ES-I3 (cell line): ENCODE measurements around the gene CFAP119.

ENCODE experiments used
- H3K36me3 ChIP-seq: 2 replicates; pipeline ENCODE4 v1.6.1; 2013; ENCODE audit warnings: mild to moderate bottlenecking, low read length, control low read depth, moderate library complexity; ENCODE audit not compliant: insufficient read depth
- H3K4me1 ChIP-seq: 2 replicates; pipeline ENCODE4 v1.6.1; 2013; ENCODE audit warnings: mild to moderate bottlenecking, control low read depth, low read length; ENCODE audit not compliant: insufficient read depth
- H3K9ac ChIP-seq: 2 replicates; pipeline ENCODE4 v1.6.1; 2013; ENCODE audit warnings: low read depth, mild to moderate bottlenecking, low read length, moderate library complexity
- H3K9me3 ChIP-seq: 2 replicates; pipeline ENCODE4 v1.6.1; 2013; ENCODE audit warnings: mild to moderate bottlenecking, low read length, moderate library complexity; ENCODE audit not compliant: control insufficient read depth, insufficient read depth

CFAP119 gene

GRCh38 chr16:30786115-30786935, 24.5 kb upstream of the CFAP119 start:
- peaks cover 8% of the 10 kb centered on the region; the same call in 1 of the 2 replicates for H3K4me1 ChIP-seq
- no peaks in the 10 kb centered on the region for H3K9me3 ChIP-seq
- H3K36me3 ChIP-seq, result no peaks in the 10 kb centered on the region
- peak overlapping the region; percentile 98 for H3K9ac ChIP-seq

DNA sequence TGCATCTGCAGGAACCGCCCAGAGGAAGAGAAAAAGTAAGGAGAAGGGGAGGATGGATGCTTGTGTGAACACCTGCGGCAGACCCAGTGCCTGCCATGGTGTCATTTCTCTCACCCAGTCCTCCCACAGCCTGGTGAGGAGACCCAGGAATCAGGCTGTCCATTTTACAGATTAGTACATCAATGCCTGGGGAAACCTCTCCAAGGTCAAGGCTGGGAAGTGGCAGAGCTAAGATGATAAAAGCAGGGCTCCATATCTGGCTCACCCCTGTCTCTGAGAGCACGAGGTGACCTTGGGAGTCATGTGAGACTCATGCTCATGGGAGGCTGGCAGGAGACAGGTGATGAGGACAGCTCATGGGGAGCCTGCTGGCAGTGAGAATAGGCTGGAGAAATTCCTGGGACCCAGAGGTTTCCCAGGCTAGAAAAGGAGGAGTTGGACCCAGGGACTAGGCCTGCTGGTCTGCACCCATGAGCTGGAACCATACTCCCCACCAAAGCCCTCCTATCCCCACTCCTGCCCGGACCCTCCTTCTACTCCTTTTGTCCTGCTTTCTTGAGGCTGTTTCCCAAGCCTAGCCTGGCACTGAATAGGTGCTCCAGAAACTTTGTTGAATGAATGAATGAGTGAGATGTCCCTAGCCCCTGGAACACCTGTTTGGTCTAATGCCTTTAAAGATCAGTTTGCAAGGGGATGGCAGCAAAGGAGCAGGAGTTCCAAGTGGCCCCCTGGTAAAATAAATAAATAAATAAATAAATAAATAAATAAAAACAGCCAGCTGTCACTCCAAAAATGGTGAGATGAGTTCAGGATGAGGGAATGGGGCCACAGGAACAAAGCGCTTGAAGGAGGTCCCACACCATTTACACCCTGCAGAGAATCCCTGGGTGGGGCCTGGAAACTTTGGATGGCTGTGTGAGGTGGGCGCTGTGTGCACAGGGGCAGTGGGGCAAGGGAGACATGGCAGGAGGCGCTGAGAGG, 23.6 kb upstream of the CFAP119 start:
- H3K9ac ChIP-seq, result peak overlapping the region; percentile 72; the same call in 1 of the 2 replicates
- H3K36me3 ChIP-seq, result no peaks in the 10 kb centered on the region
- H3K4me1 ChIP-seq, result peaks cover 8% of the 10 kb centered on the region; the same call in 1 of the 2 replicates
- no peaks in the 10 kb centered on the region for H3K9me3 ChIP-seq

DNA sequence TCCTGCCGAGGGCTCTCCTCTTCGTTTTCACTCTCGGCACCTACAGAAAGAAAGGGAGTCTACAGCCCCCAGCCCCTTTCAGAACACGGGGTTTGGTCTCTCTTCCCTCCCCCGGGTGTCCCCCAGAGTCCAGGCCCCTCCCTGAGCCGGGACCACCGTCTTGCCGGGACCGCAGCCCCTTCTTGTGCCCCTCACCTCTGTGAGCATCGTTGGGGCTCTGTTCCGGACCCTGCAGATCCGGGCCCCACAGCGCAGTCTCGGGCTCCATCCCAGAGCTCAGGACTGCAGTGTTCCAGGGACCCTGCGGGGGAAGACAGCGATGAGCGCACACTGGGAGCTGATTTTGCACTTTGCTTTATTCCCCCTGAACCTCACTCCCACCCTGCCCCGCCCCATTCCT, 22.4 kb upstream of the CFAP119 start:
- Histone ChIP-seq H3K4me1 (peaks cover 8% of the 10 kb centered on the region; the same call in 1 of the 2 replicates), H3K9ac (no peak overlapping the region), H3K9me3 (no peaks in the 10 kb centered on the region), H3K36me3 (no peaks in the 10 kb centered on the region)

- H3K9ac ChIP-seq, result no peak overlapping the region
- H3K9me3 ChIP-seq, result no peaks in the 10 kb centered on the region
- no peaks in the 10 kb centered on the region for H3K36me3 ChIP-seq
- peaks cover 9% of the 10 kb centered on the region; the same call in 1 of the 2 replicates for H3K4me1 ChIP-seq
These were observed 21.6 kb upstream of the CFAP119 start for GRCh38 chr16:30783280-30784109.

DNA sequence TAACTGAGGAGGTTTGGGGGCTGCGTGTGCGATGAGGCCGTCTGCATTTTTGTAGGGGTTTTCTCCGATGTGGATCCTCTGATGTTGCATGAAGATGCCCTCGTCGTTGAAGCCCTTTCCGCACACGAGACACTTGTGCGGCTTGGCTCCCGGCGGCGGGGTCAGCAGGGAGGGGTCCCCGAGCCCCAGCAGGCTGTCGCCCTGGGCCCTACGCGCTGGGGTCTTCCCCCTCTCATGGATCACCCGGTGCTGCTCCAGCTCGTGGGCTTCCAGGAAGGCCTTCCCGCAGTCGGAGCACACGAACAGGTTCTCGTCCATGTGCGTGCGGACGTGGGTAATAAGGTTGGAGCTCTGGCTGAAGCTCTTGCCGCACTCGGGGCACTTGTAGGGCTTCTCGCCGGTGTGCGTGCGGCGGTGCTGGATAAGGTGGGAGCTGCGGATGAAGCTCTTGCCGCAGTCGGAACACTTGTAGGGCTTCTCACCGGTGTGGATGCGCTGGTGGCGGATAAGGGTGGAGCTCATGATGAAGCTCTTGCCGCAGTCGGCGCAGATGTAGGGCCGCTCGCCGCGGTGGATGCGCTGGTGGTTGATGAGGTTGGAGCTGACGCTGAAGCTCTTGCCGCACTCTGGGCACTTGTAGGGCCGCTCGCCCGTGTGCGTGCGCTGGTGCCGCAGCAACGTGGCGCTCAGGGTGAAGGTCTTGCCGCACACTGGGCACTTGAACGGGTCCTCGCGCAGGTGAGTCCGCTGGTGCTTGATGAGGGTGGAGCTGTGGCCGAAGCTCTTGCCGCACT, 20.8 kb upstream of the CFAP119 start:
- Histone ChIP-seq H3K9me3 (no peaks in the 10 kb centered on the region), H3K9ac (no peak overlapping the region), H3K4me1 (peaks cover 8% of the 10 kb centered on the region; the same call in 1 of the 2 replicates), H3K36me3 (no peaks in the 10 kb centered on the region)

GRCh38 chr16:30780549-30780948, 18.7 kb upstream of the CFAP119 start:
- Histone ChIP-seq H3K9ac (no peak overlapping the region), H3K4me1 (peaks cover 4% of the 10 kb centered on the region; the same call in 1 of the 2 replicates), H3K9me3 (no peaks in the 10 kb centered on the region), H3K36me3 (no peaks in the 10 kb centered on the region)

- H3K36me3 ChIP-seq, result no peaks in the 10 kb centered on the region
- H3K4me1 ChIP-seq, result peaks cover 4% of the 10 kb centered on the region; the same call in 1 of the 2 replicates
- H3K9me3 ChIP-seq, result no peaks in the 10 kb centered on the region
- H3K9ac ChIP-seq, result no peak overlapping the region
These were observed 18.2 kb upstream of the CFAP119 start for GRCh38 chr16:30780021-30780420.

DNA sequence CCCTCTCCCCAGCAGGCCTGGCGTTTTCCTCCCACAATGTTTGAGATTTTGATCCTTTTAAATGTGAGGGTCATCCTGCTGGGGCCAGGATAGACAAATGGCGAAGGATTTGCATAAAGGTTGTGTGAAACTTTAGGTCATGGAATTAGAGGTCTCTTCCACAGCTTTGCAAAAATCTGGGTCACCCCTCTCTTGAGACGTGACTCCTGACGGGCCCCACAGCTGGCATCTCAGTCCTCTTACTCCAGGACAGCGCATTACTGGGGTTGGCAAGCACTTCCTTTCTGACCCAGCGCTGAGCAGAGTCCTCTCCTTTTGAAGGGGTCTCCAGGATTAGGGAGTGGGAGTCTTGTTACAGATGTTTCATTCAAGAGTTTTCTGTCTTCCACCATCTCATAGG, 17.7 kb upstream of the CFAP119 start:
- H3K9me3 ChIP-seq, result no peaks in the 10 kb centered on the region
- H3K36me3 ChIP-seq, result no peaks in the 10 kb centered on the region; the same call in 1 of the 2 replicates

DNA sequence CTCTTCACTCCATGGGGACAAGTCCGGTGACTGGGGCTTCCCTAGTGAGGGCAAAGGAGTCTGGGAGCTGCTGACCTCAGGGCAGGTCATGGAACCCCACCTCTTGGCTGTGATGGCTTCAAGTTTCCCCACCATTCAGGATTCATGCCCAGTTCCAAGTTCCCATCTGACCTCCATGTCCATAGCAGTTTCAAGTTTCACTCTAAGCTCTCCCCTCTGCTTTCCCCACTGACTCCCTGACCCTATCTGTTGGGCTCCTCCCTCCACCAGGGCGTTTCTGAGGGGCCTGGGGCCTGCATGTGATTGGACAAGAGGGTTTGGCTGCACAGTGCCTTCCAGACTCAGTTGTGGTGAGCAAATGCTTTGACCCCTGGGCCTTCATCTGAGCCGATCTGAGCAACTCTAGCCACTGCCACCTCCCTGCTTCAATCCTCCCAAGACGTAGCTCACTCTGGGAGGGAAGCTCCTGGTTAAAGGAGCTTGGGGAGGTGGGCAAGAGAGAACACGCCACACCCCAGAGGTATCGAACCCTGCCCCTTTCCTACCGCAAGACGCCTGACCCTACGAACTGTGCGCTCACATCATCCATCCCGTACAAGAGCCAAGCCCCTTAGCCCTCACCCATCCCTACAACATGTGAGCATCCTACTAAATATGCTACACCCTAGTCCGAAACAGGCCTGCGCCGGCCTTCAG, 16.8 kb upstream of the CFAP119 start:
- Histone ChIP-seq H3K9me3 (no peaks in the 10 kb centered on the region), H3K4me1 (peaks cover 4% of the 10 kb centered on the region; the same call in 1 of the 2 replicates), H3K9ac (no peak overlapping the region), H3K36me3 (no peaks in the 10 kb centered on the region; the same call in 1 of the 2 replicates)

More for the DNA sequence above, 17.7 kb upstream of the CFAP119 start:
- Histone ChIP-seq H3K4me1 (peaks cover 4% of the 10 kb centered on the region; the same call in 1 of the 2 replicates), H3K9ac (no peak overlapping the region)

GRCh38 chr16:30777591-30778297, 15.9 kb upstream of the CFAP119 start:
- H3K9ac ChIP-seq, result no peak overlapping the region
- H3K4me1 ChIP-seq, result peaks cover 4% of the 10 kb centered on the region; the same call in 1 of the 2 replicates
- H3K9me3 ChIP-seq, result no peaks in the 10 kb centered on the region
- H3K36me3 ChIP-seq, result peaks cover under 1% of the 10 kb centered on the region; the same call in 1 of the 2 replicates

DNA sequence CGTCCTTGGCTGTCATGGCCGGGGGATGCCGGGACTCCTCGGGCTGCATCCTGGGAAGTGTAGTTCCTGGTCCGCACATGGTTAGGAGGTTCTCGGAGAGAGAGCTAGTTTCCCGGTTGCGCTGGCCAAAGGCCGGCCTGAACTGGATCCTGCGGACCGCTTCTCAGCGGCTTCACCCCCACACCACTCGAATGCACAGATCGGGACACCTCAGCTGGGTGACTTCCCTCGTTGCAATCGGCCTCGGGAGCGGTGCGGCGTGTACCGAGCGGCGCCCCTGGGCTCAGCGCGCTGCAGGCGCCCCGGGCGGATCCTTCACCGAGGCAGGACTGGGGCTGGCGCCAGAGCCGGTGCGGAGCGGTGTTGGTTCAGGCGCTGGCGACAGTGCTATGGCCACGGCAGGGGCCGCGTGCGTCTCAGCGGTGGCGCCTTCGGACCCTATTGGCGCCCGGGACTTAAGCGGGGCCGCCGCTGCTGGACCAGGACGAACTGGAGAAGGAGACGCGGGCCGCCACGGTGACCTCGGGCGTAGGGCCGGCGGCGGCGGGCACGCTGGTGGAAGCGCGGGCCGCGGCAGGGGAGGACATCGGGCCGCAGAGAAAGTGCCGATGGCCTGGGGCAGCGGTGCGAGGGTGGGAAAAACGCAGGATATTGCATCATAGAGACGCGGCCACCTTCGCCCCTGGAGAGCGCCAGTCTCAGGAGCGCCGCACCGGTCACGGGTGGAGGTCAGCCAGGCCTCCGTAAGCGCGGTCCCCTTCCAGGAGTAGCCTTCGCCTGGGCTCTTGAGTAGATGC, 13.7 kb upstream of the CFAP119 start:
- peak overlapping the region; percentile 98 for H3K9ac ChIP-seq
- peaks cover 5% of the 10 kb centered on the region; the same call in 1 of the 2 replicates for H3K36me3 ChIP-seq
- no peaks in the 10 kb centered on the region for H3K9me3 ChIP-seq
- H3K4me1 ChIP-seq, result peaks cover 4% of the 10 kb centered on the region; the same call in 1 of the 2 replicates

DNA sequence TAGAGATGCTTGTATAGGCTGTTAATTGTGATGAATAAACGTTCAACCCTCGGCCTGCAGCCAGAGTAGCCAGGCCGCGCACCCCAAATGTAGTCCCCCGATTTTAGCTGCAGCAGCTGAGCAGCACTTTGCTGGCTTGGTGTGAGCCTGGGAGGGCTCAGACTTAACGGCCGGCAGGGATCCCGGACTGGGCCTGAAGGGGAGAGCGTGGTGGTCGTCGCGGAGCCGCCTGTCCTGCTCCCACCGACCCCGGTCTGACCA, 13.2 kb upstream of the CFAP119 start:
- Histone ChIP-seq H3K9ac (peak overlapping the region; percentile 98; the same call in 1 of the 2 replicates), H3K4me1 (peaks cover 4% of the 10 kb centered on the region; the same call in 1 of the 2 replicates), H3K36me3 (peaks cover 5% of the 10 kb centered on the region; the same call in 1 of the 2 replicates), H3K9me3 (no peaks in the 10 kb centered on the region)
